ENCODE data around the gene CELSR1.

Gene CELSR1

GRCh38 chr22:46574993-46575910 is 37.8 kb upstream of the CELSR1 start:
- peaks cover 9% of the 10 kb centered on the region; the same call in 1 of the 2 replicates for H3K27me3 ChIP-seq (ENCODE audit: control insufficient read depth, insufficient read depth, low read length)
- no peak overlapping the region for H3K9ac ChIP-seq (ENCODE audit: low read depth, low read length)
- peak overlapping the region; percentile 70 for H3K27ac ChIP-seq (ENCODE audit: low read depth, low read length)
- H3K4me1 ChIP-seq (ENCODE audit: control insufficient read depth, insufficient read depth, low read length) = peaks cover 12% of the 10 kb centered on the region
- no peak overlapping the region for H3K4me3 ChIP-seq (ENCODE audit: low read depth, low read length)
- H3K9me3 ChIP-seq (ENCODE audit: control insufficient read depth, insufficient read depth, low read length) = peaks cover 5% of the 10 kb centered on the region; the same call in 1 of the 2 replicates
- no peaks in the 10 kb centered on the region for H3K36me3 ChIP-seq (ENCODE audit: control insufficient read depth, insufficient read depth, low read length)

- Histone ChIP-seq H3K9ac (ENCODE audit: low read depth, low read length) (no peak overlapping the region), H3K27me3 (ENCODE audit: control insufficient read depth, insufficient read depth, low read length) (peaks cover 9% of the 10 kb centered on the region; the same call in 1 of the 2 replicates), H3K27ac (ENCODE audit: low read depth, low read length) (no peak overlapping the region), H3K9me3 (ENCODE audit: control insufficient read depth, insufficient read depth, low read length) (peaks cover 5% of the 10 kb centered on the region; the same call in 1 of the 2 replicates), H3K4me1 (ENCODE audit: control insufficient read depth, insufficient read depth, low read length) (peaks cover 10% of the 10 kb centered on the region), H3K36me3 (ENCODE audit: control insufficient read depth, insufficient read depth, low read length) (no peaks in the 10 kb centered on the region), H3K4me3 (ENCODE audit: low read depth, low read length) (no peak overlapping the region)
Observed at GRCh38 chr22:46574438-46574992, 37.1 kb upstream of the CELSR1 start.

GRCh38 chr22:46573781-46574437 is 36.5 kb upstream of the CELSR1 start:
- no peak overlapping the region for H3K4me3 ChIP-seq (ENCODE audit: low read depth, low read length)
- H3K9ac ChIP-seq (ENCODE audit: low read depth, low read length) = no peak overlapping the region
- peaks cover 9% of the 10 kb centered on the region; the same call in 1 of the 2 replicates for H3K27me3 ChIP-seq (ENCODE audit: control insufficient read depth, insufficient read depth, low read length)
- peaks cover 5% of the 10 kb centered on the region; the same call in 1 of the 2 replicates for H3K9me3 ChIP-seq (ENCODE audit: control insufficient read depth, insufficient read depth, low read length)
- no peak overlapping the region for H3K27ac ChIP-seq (ENCODE audit: low read depth, low read length)
- peaks cover 10% of the 10 kb centered on the region for H3K4me1 ChIP-seq (ENCODE audit: control insufficient read depth, insufficient read depth, low read length)
- no peaks in the 10 kb centered on the region for H3K36me3 ChIP-seq (ENCODE audit: control insufficient read depth, insufficient read depth, low read length)

GRCh38 chr22:46572911-46573780 is 35.7 kb upstream of the CELSR1 start:
- H3K4me1 ChIP-seq (ENCODE audit: control insufficient read depth, insufficient read depth, low read length) = peaks cover 10% of the 10 kb centered on the region
- H3K27me3 ChIP-seq (ENCODE audit: control insufficient read depth, insufficient read depth, low read length) = peaks cover 6% of the 10 kb centered on the region; the same call in 1 of the 2 replicates
- H3K9ac ChIP-seq (ENCODE audit: low read depth, low read length) = no peak overlapping the region
- H3K36me3 ChIP-seq (ENCODE audit: control insufficient read depth, insufficient read depth, low read length) = no peaks in the 10 kb centered on the region
- no peak overlapping the region for H3K27ac ChIP-seq (ENCODE audit: low read depth, low read length)
- no peak overlapping the region for H3K4me3 ChIP-seq (ENCODE audit: low read depth, low read length)
- peaks cover 5% of the 10 kb centered on the region; the same call in 1 of the 2 replicates for H3K9me3 ChIP-seq (ENCODE audit: control insufficient read depth, insufficient read depth, low read length)

- H3K36me3 ChIP-seq (ENCODE audit: control insufficient read depth, insufficient read depth, low read length) = no peaks in the 10 kb centered on the region
- H3K4me3 ChIP-seq (ENCODE audit: low read depth, low read length) = no peak overlapping the region
- H3K9ac ChIP-seq (ENCODE audit: low read depth, low read length) = no peak overlapping the region
- H3K9me3 ChIP-seq (ENCODE audit: control insufficient read depth, insufficient read depth, low read length) = peaks cover 5% of the 10 kb centered on the region; the same call in 1 of the 2 replicates
- H3K4me1 ChIP-seq (ENCODE audit: control insufficient read depth, insufficient read depth, low read length) = peaks cover 4% of the 10 kb centered on the region
- no peaks in the 10 kb centered on the region for H3K27me3 ChIP-seq (ENCODE audit: control insufficient read depth, insufficient read depth, low read length)
- no peak overlapping the region for H3K27ac ChIP-seq (ENCODE audit: low read depth, low read length)
Observed at GRCh38 chr22:46571642-46572250, 34.3 kb upstream of the CELSR1 start.

- Histone ChIP-seq H3K27ac (ENCODE audit: low read depth, low read length) (no peak overlapping the region), H3K9me3 (ENCODE audit: control insufficient read depth, insufficient read depth, low read length) (peaks cover 5% of the 10 kb centered on the region; the same call in 1 of the 2 replicates), H3K9ac (ENCODE audit: low read depth, low read length) (no peak overlapping the region), H3K4me1 (ENCODE audit: control insufficient read depth, insufficient read depth, low read length) (no peaks in the 10 kb centered on the region; the same call in 1 of the 2 replicates), H3K27me3 (ENCODE audit: control insufficient read depth, insufficient read depth, low read length) (no peaks in the 10 kb centered on the region), H3K36me3 (ENCODE audit: control insufficient read depth, insufficient read depth, low read length) (no peaks in the 10 kb centered on the region), H3K4me3 (ENCODE audit: low read depth, low read length) (no peak overlapping the region)
Observed at GRCh38 chr22:46569848-46570695, 32.7 kb upstream of the CELSR1 start.

- no peaks in the 10 kb centered on the region for H3K27me3 ChIP-seq (ENCODE audit: control insufficient read depth, insufficient read depth, low read length)
- no peak overlapping the region for H3K27ac ChIP-seq (ENCODE audit: low read depth, low read length)
- H3K36me3 ChIP-seq (ENCODE audit: control insufficient read depth, insufficient read depth, low read length) = no peaks in the 10 kb centered on the region
- peaks cover 1% of the 10 kb centered on the region; the same call in 1 of the 2 replicates for H3K4me1 ChIP-seq (ENCODE audit: control insufficient read depth, insufficient read depth, low read length)
- no peak overlapping the region for H3K9ac ChIP-seq (ENCODE audit: low read depth, low read length)
- H3K9me3 ChIP-seq (ENCODE audit: control insufficient read depth, insufficient read depth, low read length) = peaks cover 5% of the 10 kb centered on the region; the same call in 1 of the 2 replicates
- no peak overlapping the region for H3K4me3 ChIP-seq (ENCODE audit: low read depth, low read length)
Observed at GRCh38 chr22:46569055-46569847, 31.8 kb upstream of the CELSR1 start.

- H3K9ac ChIP-seq (ENCODE audit: low read depth, low read length) = no peak overlapping the region
- H3K27ac ChIP-seq (ENCODE audit: low read depth, low read length) = no peak overlapping the region
- peaks cover 5% of the 10 kb centered on the region; the same call in 1 of the 2 replicates for H3K9me3 ChIP-seq (ENCODE audit: control insufficient read depth, insufficient read depth, low read length)
- H3K27me3 ChIP-seq (ENCODE audit: control insufficient read depth, insufficient read depth, low read length) = no peaks in the 10 kb centered on the region
- no peak overlapping the region for H3K4me3 ChIP-seq (ENCODE audit: low read depth, low read length)
- H3K4me1 ChIP-seq (ENCODE audit: control insufficient read depth, insufficient read depth, low read length) = peaks cover 9% of the 10 kb centered on the region; the same call in 1 of the 2 replicates
- H3K36me3 ChIP-seq (ENCODE audit: control insufficient read depth, insufficient read depth, low read length) = no peaks in the 10 kb centered on the region
Observed at GRCh38 chr22:46568102-46568809, 30.8 kb upstream of the CELSR1 start.

Measured in HUES48 (cell line).